T-cell (primary cell): ENCODE measurements around the gene TMEM106A. TPM values are rescaled to one million over a fixed set of nuclear protein-coding genes. Genes with fewer than 3 reads are reported as not detected.
"Not testable (repeated sequence)": the region's sequence is repeated elsewhere in the genome, so short reads cannot be mapped to it uniquely, and the experiment has no call there.

ENCODE experiments used
- ATAC-seq, 4 experiments: fragments of 200-7000 bp in 3 of 4; fragments of 150-1000 bp in 1 of 4; cut with Tn5 transposase; replicated peaks in 1 of 4; 1 replicate in 3 of 4; 2 replicates in 1 of 4; pipeline ENCODE4 v1.10.0; 2021; ENCODE audit warnings: moderate library complexity in 3 of 4, mild to moderate bottlenecking in 2 of 4, moderate number of reproducible peaks in 1 of 4
- CTCF ChIA-PET, 2 donors: fragments of 300-600 bp; sonication (Branson Sonifier 250); formaldehyde crosslinking; loops; one replicate each; lab custom pipeline; 2022; ENCODE audit warnings: antibody characterized with exemption in 2 of 2; lab: Charles Lee
- POLR2A ChIA-PET, 2 donors: fragments of 300-600 bp; sonication (Branson Sonifier 250); formaldehyde crosslinking; loops; one replicate each; lab custom pipeline; 2022; ENCODE audit warnings: antibody characterized with exemption in 2 of 2; lab: Charles Lee
- DNase-seq, 35 experiments: peaks; one replicate each; pipeline versions ENCODE4 v3.0.0 to v3.0.0-alpha.2; 2013 to 2023
- H3K27ac ChIP-seq: one replicate; pipeline ENCODE4 v1.5.1; 2013; ENCODE audit warnings: low read length
- H3K27me3 ChIP-seq, 2 experiments: replicated peaks in 1 of 2; 1 replicate in 1 of 2; 2 replicates in 1 of 2; pipeline versions ENCODE4 v1.6.1 to v1.7.0; 2013; ENCODE audit warnings: low read length in 1 of 2, mixed read lengths in 1 of 2; ENCODE audit not compliant: control insufficient read depth in 2 of 2, insufficient read depth in 2 of 2; ENCODE audit errors: extremely low read depth in 1 of 2
- H3K36me3 ChIP-seq, 2 donors: 1 replicate in 1 of 2; 2 replicates in 1 of 2; pipeline versions ENCODE4 v1.6.1 to v1.7.0; 2013; ENCODE audit warnings: low read length in 1 of 2; ENCODE audit not compliant: control insufficient read depth in 2 of 2, insufficient read depth in 1 of 2; ENCODE audit errors: extremely low read depth in 1 of 2
- H3K4me1 ChIP-seq, 2 experiments: 1 replicate in 1 of 2; 2 replicates in 1 of 2; pipeline versions ENCODE4 v1.6.1 to v1.7.0; 2013; ENCODE audit warnings: low read length in 2 of 2, mixed read lengths in 1 of 2; ENCODE audit not compliant: insufficient read depth in 2 of 2, control insufficient read depth in 1 of 2; ENCODE audit errors: extremely low read depth in 1 of 2
- H3K4me3 ChIP-seq, 2 donors: 1 replicate in 1 of 2; 2 replicates in 1 of 2; pipeline versions ENCODE4 v1.5.1 to v1.7.0; 2013; ENCODE audit warnings: mild to moderate bottlenecking in 2 of 2, low read length in 1 of 2, moderate library complexity in 1 of 2; ENCODE audit not compliant: control insufficient read depth in 1 of 2; ENCODE audit errors: extremely low read depth in 1 of 2
- H3K9me3 ChIP-seq: 2 replicates; pipeline ENCODE4 v1.7.0; 2013
- H3K27ac Mint-ChIP-seq, 2 donors: one replicate each; pipeline ENCODE4 v1.8.0; 2020 to 2021; ENCODE audit warnings: mild to moderate bottlenecking in 2 of 2, mixed read lengths in 2 of 2
- H3K27me3 Mint-ChIP-seq, 2 donors: one replicate each; pipeline ENCODE4 v1.8.0; 2021 to 2022; ENCODE audit warnings: mixed read lengths in 2 of 2
- H3K36me3 Mint-ChIP-seq: one replicate; pipeline ENCODE4 v1.8.0; 2021; ENCODE audit warnings: mixed read lengths
- H3K4me1 Mint-ChIP-seq, 3 donors: one replicate each; pipeline ENCODE4 v1.8.0; 2020 to 2022; ENCODE audit warnings: mixed read lengths in 3 of 3, mild to moderate bottlenecking in 1 of 3
- H3K4me3 Mint-ChIP-seq, 3 donors: one replicate each; pipeline ENCODE4 v1.8.0; 2020 to 2022; ENCODE audit warnings: mild to moderate bottlenecking in 3 of 3, mixed read lengths in 3 of 3, moderate library complexity in 3 of 3
- H3K9me3 Mint-ChIP-seq, 3 donors: one replicate each; pipeline ENCODE4 v1.8.0; 2020 to 2022; ENCODE audit warnings: mixed read lengths in 3 of 3
- whole genome bisulfite sequencing: methylation state at CpG from one replicate; pipeline ENCODE4 v1.1.5; 2013; ENCODE audit warnings: missing lambda C conversion rate; ENCODE audit not compliant: insufficient coverage; 5-methylcytosine and 5-hydroxymethylcytosine counted together
- total RNA-seq, 35 experiments: library from RNA in 6 of 35; stranded (reverse) in 6 of 35; fragments of 120-200 nt in 1 of 35; gene quantifications; one replicate each; pipeline versions ENCODE4 v1.2.1 to v1.2.4 and lab custom pipeline; 2013 to 2026

The TMEM106A gene
- total RNA-seq, 5 donors from 2014 or later (not counting 1 experiment from before 2014, with no cell fraction given), result 9.3 to 18.1 (median 10.4) TPM

- H3K4me3 ChIP-seq, result no peak overlapping the region
- no peaks in the 10 kb centered on the region for H3K9me3 Mint-ChIP-seq
- no peak overlapping the region for H3K27ac Mint-ChIP-seq
- no peak overlapping the region for H3K27ac ChIP-seq
- H3K27me3 Mint-ChIP-seq, result no peaks in the 10 kb centered on the region
- DNase-seq, result no peak
- no peaks in the 10 kb centered on the region for H3K27me3 ChIP-seq
- no peak for ATAC-seq
- H3K4me1 ChIP-seq, result no peaks in the 10 kb centered on the region
- peaks cover 0 to 2% (median 0%) of the 10 kb centered on the region in 3 donors for H3K4me1 Mint-ChIP-seq
- H3K36me3 ChIP-seq, result peaks cover 16 to 87% of the 10 kb centered on the region in 2 donors
- no peak overlapping the region for H3K4me3 Mint-ChIP-seq
- H3K36me3 Mint-ChIP-seq, result peaks cover 68% of the 10 kb centered on the region
- no peaks in the 10 kb centered on the region for H3K9me3 ChIP-seq
- 100% methylated on average over 3 of the region's 5 CpGs for WGBS
- ChIA-PET POLR2A (interaction anchor here in 1 of 2 donors (0.7 kb wide), 1 partner anchor 205 kb away, joined by 4 read pairs; no protein-coding TSS in a partner anchor), CTCF (no interaction called here)
Measured at GRCh38 chr17:43193251-43193650, 18.4 kb upstream of the TMEM106A start.

- Mint-ChIP-seq H3K36me3 (peaks cover 59% of the 10 kb centered on the region), H3K9me3 (no peaks in the 10 kb centered on the region), H3K27me3 (no peaks in the 10 kb centered on the region), H3K27ac (no peak overlapping the region), H3K4me1 (peaks cover 0 to 2% (median 0%) of the 10 kb centered on the region in 3 donors), H3K4me3 (no peak overlapping the region)
- ChIA-PET CTCF (interaction anchor here in 1 of 2 donors (0.5 to 1.4 kb wide), 2 partner anchors 14 to 30 kb away, joined by 3 read pairs; no protein-coding TSS in a partner anchor), POLR2A (interaction anchor here in 1 of 2 donors (0.5 kb wide), 1 partner anchor 23 kb away, joined by 3 read pairs; no protein-coding TSS in a partner anchor)
- no peaks in the 10 kb centered on the region for H3K4me1 ChIP-seq
- H3K4me3 ChIP-seq, result no peak overlapping the region
- no CpG with 5 or more reads among the region's 2 CpGs for WGBS
- peaks cover 22 to 81% of the 10 kb centered on the region in 2 donors for H3K36me3 ChIP-seq
- DNase-seq, result no peak
- H3K9me3 ChIP-seq, result no peaks in the 10 kb centered on the region
- no peak for ATAC-seq
- H3K27ac ChIP-seq, result no peak overlapping the region
- H3K27me3 ChIP-seq, result no peaks in the 10 kb centered on the region
Measured at GRCh38 chr17:43199633-43200032, 12.0 kb upstream of the TMEM106A start.

- Mint-ChIP-seq H3K4me1 (peaks cover 0 to 2% (median 0%) of the 10 kb centered on the region in 3 donors), H3K9me3 (no peaks in the 10 kb centered on the region), H3K4me3 (no peak overlapping the region), H3K27me3 (no peaks in the 10 kb centered on the region), H3K27ac (no peak overlapping the region), H3K36me3 (peaks cover 54% of the 10 kb centered on the region)
- Histone ChIP-seq H3K9me3 (no peaks in the 10 kb centered on the region), H3K4me3 (no peak overlapping the region), H3K4me1 (no peaks in the 10 kb centered on the region), H3K27me3 (no peaks in the 10 kb centered on the region), H3K27ac (no peak overlapping the region), H3K36me3 (peaks cover 21 to 80% of the 10 kb centered on the region in 2 donors)
- ATAC-seq (no peak), DNase-seq (no peak)
- POLR2A ChIA-PET, result interaction anchor here in 1 of 2 donors (0.5 kb wide), 1 partner anchor 22 kb away, joined by 3 read pairs; no protein-coding TSS in a partner anchor
- 77% methylated on average over 4 of the region's 4 CpGs for WGBS
- CTCF ChIA-PET, result interaction anchor here in 1 of 2 donors (0.5 to 1.4 kb wide), 2 partner anchors 14 to 31 kb away, joined by 3 read pairs; no protein-coding TSS in a partner anchor
Measured at GRCh38 chr17:43200127-43200526, 11.5 kb upstream of the TMEM106A start.

- H3K27ac Mint-ChIP-seq, H3K4me1 ChIP-seq, H3K9me3 Mint-ChIP-seq, ATAC-seq, POLR2A ChIA-PET, H3K27ac ChIP-seq, H3K27me3 ChIP-seq, H3K4me3 Mint-ChIP-seq, H3K4me1 Mint-ChIP-seq, H3K4me3 ChIP-seq, CTCF ChIA-PET, DNase-seq, H3K9me3 ChIP-seq, H3K27me3 Mint-ChIP-seq: not testable (repeated sequence)
- peaks cover 21 to 73% of the 10 kb centered on the region in 2 donors for H3K36me3 ChIP-seq
- 100% methylated on average over 1 of the region's 3 CpGs for WGBS
- peaks cover 47% of the 10 kb centered on the region for H3K36me3 Mint-ChIP-seq
Measured at GRCh38 chr17:43203013-43203412, 8.7 kb upstream of the TMEM106A start.

- Mint-ChIP-seq H3K27ac (peak overlapping the region; percentile 89 to 97), H3K4me1 (peaks cover 29 to 37% (median 30%) of the 10 kb centered on the region in 3 donors), H3K4me3 (peak overlapping the region; percentile 97 to 99 (median 98)), H3K9me3 (no peaks in the 10 kb centered on the region), H3K27me3 (no peaks in the 10 kb centered on the region), H3K36me3 (peaks cover 16% of the 10 kb centered on the region)
- Histone ChIP-seq H3K4me3 (no peak overlapping the region), H3K4me1 (peaks cover 18 to 22% of the 10 kb centered on the region in 2 experiments), H3K36me3 (peaks cover 3 to 21% of the 10 kb centered on the region in 2 donors), H3K27ac (peak overlapping the region; percentile 84), H3K9me3 (no peaks in the 10 kb centered on the region), H3K27me3 (no peaks in the 10 kb centered on the region)
- ATAC-seq (no peak), DNase-seq (no peak)
- no CpG with 5 or more reads among the region's 3 CpGs for WGBS
- ChIA-PET CTCF (interaction anchor here in 1 of 2 donors (1.8 kb wide), 1 partner anchor 273 kb away, joined by 5 read pairs; the partner anchor contains the start of gene DHX8), POLR2A (interaction anchor here in 1 of 2 donors (0.6 to 2.7 kb wide), 4 partner anchors 105 to 158 kb away, joined by 3 to 12 read pairs (median 3); no protein-coding TSS in a partner anchor)
Measured at GRCh38 chr17:43210576-43210975, 1.1 kb upstream of the TMEM106A start.

- Mint-ChIP-seq H3K4me3 (peak overlapping the region; percentile 97 to 99 (median 98)), H3K9me3 (no peaks in the 10 kb centered on the region), H3K4me1 (peaks cover 29 to 37% (median 33%) of the 10 kb centered on the region in 3 donors), H3K27ac (peak overlapping the region; percentile 89 to 97), H3K27me3 (no peaks in the 10 kb centered on the region), H3K36me3 (peaks cover 19% of the 10 kb centered on the region)
- Histone ChIP-seq H3K27ac (peak overlapping the region; percentile 84), H3K4me3 (peak overlapping the region; percentile 68 to 80), H3K4me1 (peaks cover 18 to 22% of the 10 kb centered on the region in 2 experiments), H3K36me3 (peaks cover 3 to 25% of the 10 kb centered on the region in 2 donors), H3K27me3 (no peaks in the 10 kb centered on the region), H3K9me3 (no peaks in the 10 kb centered on the region)
- no CpG with 5 or more reads among the region's 2 CpGs for WGBS
- ATAC-seq, result no peak
- peak in 1 of 35 experiments; percentile 18 for DNase-seq
- CTCF ChIA-PET, result interaction anchor here in 1 of 2 donors (1.0 to 2.0 kb wide), 5 partner anchors 13 to 273 kb away, joined by 3 to 10 read pairs (median 5); partner anchors contain the start of genes DHX8 and NBR1
- POLR2A ChIA-PET, result interaction anchor here in 1 of 2 donors (0.6 to 2.7 kb wide), 5 partner anchors 39 to 158 kb away, joined by 3 to 12 read pairs (median 3); partner anchors contain the start of gene NBR1
Measured at GRCh38 chr17:43211123-43211479, 574 bp upstream of the TMEM106A start.
